HG02885 (cell line): ENCODE data around the gene KMT2C.
"Not testable (repeated sequence)": the region's sequence is repeated elsewhere in the genome, so short reads cannot be mapped to it uniquely, and the experiment has no call there.

ENCODE experiments used
- ATAC-seq: cut with Tn5 transposase; IDR thresholded peaks from one replicate; pipeline ENCODE4 v1.9.1; 2021; ENCODE audit warnings: mild to moderate bottlenecking; ENCODE audit not compliant: unreplicated experiment, poor library complexity

The KMT2C gene

GRCh38 chr7:152406491-152406890 is 29.3 kb downstream of the KMT2C start:
- ATAC-seq = no peak

GRCh38 chr7:152406030-152406429 is 29.8 kb downstream of the KMT2C start:
- ATAC-seq = not testable (repeated sequence)

- ATAC-seq = no peak
Observed at GRCh38 chr7:152403726-152404125, 32.1 kb downstream of the KMT2C start.

- no peak for ATAC-seq
Observed at GRCh38 chr7:152402384-152403250, 33.2 kb downstream of the KMT2C start.

GRCh38 chr7:152399344-152399743 is 36.5 kb downstream of the KMT2C start:
- no peak for ATAC-seq

GRCh38 chr7:152395112-152395511 is 40.7 kb downstream of the KMT2C start:
- no peak for ATAC-seq

- ATAC-seq = not testable (repeated sequence)
Observed at GRCh38 chr7:152394214-152394613, 41.6 kb downstream of the KMT2C start.

- no peak for ATAC-seq
Observed at GRCh38 chr7:152392254-152392653, 43.5 kb downstream of the KMT2C start.

- not testable (repeated sequence) for ATAC-seq
Observed at GRCh38 chr7:152386136-152386764, 49.6 kb downstream of the KMT2C start.

GRCh38 chr7:152384235-152385200 is 51.3 kb downstream of the KMT2C start:
- ATAC-seq = not testable (repeated sequence)

- ATAC-seq = no peak
Observed at GRCh38 chr7:152383341-152384234, 52.2 kb downstream of the KMT2C start.

GRCh38 chr7:152382244-152382643 is 53.6 kb downstream of the KMT2C start:
- ATAC-seq = no peak

- not testable (repeated sequence) for ATAC-seq
Observed at GRCh38 chr7:152380931-152381578, 54.7 kb downstream of the KMT2C start.

- ATAC-seq = not testable (repeated sequence)
Observed at GRCh38 chr7:152378497-152378896, 57.3 kb downstream of the KMT2C start.

- ATAC-seq = not testable (repeated sequence)
Observed at GRCh38 chr7:152376716-152377484, 58.9 kb downstream of the KMT2C start.

- ATAC-seq = no peak
Observed at GRCh38 chr7:152370297-152370696, 65.5 kb downstream of the KMT2C start.

GRCh38 chr7:152369518-152369917 is 66.3 kb downstream of the KMT2C start:
- ATAC-seq = no peak

GRCh38 chr7:152367170-152367569 is 68.6 kb downstream of the KMT2C start:
- ATAC-seq = no peak
